Prostate gland (tissue), 2 donors: ENCODE data around the gene NUP205.

ENCODE experiments used
- POLR2AphosphoS5 ChIP-seq: sonication (generic); formaldehyde crosslinking; IDR thresholded peaks from one replicate; pipeline ENCODE4 v1.6.1; 2017; ENCODE audit warnings: antibody characterized with exemption
- TF ChIP-seq, protein P1 (sequence below), 4 experiments: fragments of 200-600 bp in 2 of 4; fragments of 450-650 bp in 2 of 4; sonication (generic) in 2 of 4; IDR thresholded peaks; 1 replicate in 3 of 4; 2 replicates in 1 of 4; pipeline ENCODE4 v1.5.1; 2016 to 2019; ENCODE audit warnings: antibody characterized with exemption in 4 of 4, mild to moderate bottlenecking in 2 of 4, moderate library complexity in 2 of 4

DNA sequence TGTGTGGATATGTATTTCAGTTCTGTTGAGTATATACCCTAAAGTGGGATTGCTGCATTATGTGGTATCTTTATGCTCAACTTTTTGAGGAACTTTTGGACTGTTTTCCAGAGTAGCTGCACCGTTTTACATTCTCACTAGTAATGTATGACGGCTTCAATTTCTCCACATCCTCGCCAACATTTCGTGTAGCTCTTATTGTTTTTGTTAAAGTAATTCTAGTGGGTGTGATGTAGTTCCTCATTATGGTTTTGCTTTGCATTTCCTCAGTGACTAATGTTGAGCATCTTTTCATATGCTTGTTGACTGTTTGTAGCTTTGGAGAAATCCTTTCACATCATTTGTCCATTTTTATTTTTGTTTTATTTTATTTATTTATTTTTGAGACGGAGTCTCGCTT, 109.1 kb downstream of the NUP205 start:
- TF ChIP-seq, protein P1, sequence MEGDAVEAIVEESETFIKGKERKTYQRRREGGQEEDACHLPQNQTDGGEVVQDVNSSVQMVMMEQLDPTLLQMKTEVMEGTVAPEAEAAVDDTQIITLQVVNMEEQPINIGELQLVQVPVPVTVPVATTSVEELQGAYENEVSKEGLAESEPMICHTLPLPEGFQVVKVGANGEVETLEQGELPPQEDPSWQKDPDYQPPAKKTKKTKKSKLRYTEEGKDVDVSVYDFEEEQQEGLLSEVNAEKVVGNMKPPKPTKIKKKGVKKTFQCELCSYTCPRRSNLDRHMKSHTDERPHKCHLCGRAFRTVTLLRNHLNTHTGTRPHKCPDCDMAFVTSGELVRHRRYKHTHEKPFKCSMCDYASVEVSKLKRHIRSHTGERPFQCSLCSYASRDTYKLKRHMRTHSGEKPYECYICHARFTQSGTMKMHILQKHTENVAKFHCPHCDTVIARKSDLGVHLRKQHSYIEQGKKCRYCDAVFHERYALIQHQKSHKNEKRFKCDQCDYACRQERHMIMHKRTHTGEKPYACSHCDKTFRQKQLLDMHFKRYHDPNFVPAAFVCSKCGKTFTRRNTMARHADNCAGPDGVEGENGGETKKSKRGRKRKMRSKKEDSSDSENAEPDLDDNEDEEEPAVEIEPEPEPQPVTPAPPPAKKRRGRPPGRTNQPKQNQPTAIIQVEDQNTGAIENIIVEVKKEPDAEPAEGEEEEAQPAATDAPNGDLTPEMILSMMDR (IDR thresholded peaks at IDR 0.05) = no peak
- TF ChIP-seq POLR2AphosphoS5 = no peak
